AG08396 (cell line): ENCODE data around the gene NPTXR.
"Not testable (repeated sequence)": the region's sequence is repeated elsewhere in the genome, so short reads cannot be mapped to it uniquely, and the experiment has no call there.

Experiments
- DNase-seq: peaks from one replicate; pipeline ENCODE4 v3.0.0; 2012; ENCODE audit warnings: low spot score, mixed read lengths

NPTXR gene

GRCh38 chr22:38868286-38868721 is 24.5 kb upstream of the NPTXR start:
- no peak for DNase-seq

- DNase-seq, result no peak
Observed at GRCh38 chr22:38867471-38868285, 23.9 kb upstream of the NPTXR start.

DNA sequence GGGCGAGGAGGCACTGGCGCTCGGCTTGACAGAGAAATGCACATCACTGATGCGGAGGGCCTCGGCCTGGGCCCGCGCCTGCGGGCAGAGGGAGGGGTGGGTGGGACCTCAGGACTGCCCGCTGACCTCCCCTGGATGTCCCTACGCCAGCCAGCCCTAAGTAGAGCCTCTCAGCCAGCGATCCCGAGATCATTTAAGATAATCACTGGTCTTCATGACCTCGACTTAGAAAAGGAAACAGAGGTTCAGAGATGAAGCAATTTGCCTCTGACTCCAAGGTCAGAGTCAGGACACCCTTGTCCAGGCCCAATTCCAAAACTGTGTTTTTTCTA is 23.3 kb upstream of the NPTXR start:
- no peak for DNase-seq

- DNase-seq, result no peak
Observed at GRCh38 chr22:38866399-38867123, 22.7 kb upstream of the NPTXR start.

- no peak for DNase-seq
Observed at GRCh38 chr22:38866024-38866398, 22.2 kb upstream of the NPTXR start.

DNA sequence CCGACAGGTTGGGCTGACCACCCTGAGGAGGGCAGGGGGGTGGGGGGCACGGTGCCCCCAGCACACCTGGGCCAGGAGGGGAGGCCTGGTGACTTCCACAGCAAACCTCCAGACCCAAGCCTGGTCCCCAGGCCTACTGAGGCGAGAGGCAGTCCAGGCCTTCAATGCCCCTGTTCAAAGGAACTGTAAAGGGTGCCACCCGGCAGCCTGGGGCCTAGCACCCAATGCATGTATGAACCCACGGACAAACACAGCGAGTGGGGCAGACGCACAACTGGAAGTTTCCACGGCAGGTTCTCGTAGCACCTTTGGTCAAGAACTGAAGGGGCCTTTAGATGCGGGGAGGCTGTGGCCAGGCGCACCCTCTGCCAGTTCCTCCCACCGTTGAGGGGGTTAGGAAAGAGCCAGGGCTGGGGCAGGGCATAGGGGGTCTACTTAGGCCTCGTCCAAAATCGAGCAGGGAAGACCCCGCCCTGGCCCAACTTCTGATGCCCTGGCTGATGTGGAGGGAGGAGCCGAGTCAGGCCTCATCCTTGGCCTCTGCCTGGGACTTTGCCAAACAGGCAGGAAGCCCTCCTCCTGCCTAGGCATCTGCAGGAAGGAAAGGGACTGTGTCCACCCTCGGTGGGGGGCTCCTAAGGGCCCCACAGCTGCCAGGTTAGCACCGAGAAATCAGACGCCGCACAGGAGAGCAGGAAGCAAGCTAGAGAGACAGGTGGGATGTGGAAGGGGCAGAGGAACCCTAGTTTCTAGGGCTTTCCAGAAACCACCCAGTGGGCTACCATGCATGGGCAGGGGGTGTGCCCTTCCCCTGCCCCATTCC is 21.6 kb upstream of the NPTXR start:
- no peak for DNase-seq

DNA sequence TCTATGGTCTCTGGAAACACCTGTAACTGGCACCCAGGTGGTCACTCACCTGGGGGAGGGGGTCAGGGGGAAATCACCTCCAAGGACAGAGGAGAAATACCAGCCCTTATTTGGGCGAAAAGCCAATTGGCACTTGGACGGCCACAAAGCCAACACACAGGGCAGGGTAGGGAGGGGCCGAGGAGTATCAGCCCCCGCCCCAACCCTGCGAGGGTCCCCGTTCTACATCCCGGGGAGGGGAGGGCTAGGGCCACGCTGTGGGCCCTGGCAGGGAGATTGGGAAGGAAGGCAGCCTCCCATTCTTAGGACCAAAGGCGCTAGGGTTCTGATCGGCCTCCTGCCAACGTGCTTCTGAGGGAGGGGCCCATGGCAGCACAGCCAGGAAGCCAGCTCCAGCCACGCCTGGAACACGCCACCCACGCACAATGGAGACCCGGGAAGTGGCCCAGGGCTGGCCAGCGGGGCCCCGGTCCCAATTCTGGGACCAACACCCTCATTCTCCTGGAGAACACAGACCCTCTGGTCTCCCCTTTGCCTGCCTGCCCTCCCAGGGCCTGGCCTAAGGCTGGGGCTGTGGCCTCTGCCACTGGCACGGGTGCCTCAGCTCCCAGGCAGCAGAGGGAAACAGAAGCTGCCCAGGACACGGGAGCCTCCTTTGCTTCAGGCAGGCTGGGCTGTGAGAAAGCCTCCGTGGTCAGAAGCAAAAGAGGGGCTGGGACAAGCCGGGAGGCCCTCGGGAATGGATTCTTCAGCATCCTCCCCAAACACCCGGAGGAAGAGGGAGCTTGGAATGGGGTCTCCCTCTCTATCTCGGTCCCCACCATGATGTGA is 20.7 kb upstream of the NPTXR start:
- no peak for DNase-seq

DNA sequence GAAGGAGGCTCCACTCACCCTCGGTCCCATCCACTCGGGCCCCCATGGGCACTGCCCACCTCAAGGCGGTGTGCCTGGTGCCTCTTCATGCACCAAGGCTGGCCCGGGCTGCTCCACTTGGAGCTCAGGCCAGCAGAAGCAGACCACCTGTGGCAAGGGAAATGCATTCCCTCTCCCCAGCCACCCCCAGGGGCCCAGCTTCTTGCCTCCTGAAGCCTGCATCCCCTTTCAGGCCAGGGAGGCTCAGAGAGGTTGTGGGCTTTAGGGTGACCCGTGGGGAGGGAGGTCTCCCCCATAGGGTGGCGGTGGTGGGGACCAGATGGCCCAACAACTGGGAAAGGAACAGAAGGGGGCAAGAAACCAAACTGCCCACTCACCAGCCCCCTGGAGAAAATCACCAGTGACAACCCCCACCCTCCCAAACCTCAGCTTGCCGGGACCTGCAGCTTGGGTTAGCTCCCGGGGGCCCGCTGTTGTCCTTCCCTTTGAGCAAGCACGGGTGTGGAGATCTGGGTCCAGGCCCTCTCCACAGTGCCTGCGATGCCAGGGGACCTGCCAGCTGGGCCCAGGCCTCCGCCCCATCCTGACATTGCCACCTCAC is 19.8 kb upstream of the NPTXR start:
- no peak for DNase-seq

- DNase-seq, result no peak
Observed at GRCh38 chr22:38862375-38863329, 18.8 kb upstream of the NPTXR start.

- no peak for DNase-seq
Observed at GRCh38 chr22:38861927-38862326, 18.1 kb upstream of the NPTXR start.

- DNase-seq, result no peak
Observed at GRCh38 chr22:38861170-38861876, 17.5 kb upstream of the NPTXR start.

GRCh38 chr22:38860283-38861169 is 16.7 kb upstream of the NPTXR start:
- no peak for DNase-seq

DNA sequence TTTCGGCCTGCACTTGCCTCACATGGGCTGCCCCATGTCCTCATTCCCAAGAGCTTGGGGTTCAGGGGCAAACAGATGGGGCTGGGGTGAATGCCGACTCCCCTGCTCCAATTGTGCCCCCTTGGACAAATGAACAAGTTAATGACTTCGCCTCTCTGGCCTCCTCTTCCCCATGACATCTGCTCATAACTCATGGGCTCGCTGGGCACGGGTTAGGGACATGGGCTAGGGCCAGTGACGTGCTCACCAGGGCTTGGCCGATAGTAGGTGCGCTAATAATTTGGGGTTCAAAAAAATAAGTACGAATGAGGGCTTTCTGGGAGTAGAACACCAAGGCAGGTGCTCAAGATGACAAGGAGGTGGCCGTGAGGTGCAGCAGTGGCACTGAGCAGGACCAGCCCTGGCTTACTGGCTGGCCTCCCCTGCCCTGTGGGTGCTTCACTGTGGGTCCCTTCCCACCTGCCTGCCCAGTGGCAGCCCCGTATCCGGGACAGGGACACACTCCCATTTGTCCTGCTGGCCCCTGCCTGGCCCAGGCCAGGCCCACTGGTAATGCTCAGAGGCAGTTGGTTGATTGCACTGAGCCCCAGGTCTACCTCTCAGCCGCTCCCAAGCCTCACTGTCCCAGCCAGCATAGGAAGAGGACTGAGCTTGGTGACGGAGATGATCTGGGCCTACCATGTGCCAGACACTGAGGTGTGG is 15.9 kb upstream of the NPTXR start:
- no peak for DNase-seq

GRCh38 chr22:38858492-38858891 is 14.7 kb upstream of the NPTXR start:
- no peak for DNase-seq

DNA sequence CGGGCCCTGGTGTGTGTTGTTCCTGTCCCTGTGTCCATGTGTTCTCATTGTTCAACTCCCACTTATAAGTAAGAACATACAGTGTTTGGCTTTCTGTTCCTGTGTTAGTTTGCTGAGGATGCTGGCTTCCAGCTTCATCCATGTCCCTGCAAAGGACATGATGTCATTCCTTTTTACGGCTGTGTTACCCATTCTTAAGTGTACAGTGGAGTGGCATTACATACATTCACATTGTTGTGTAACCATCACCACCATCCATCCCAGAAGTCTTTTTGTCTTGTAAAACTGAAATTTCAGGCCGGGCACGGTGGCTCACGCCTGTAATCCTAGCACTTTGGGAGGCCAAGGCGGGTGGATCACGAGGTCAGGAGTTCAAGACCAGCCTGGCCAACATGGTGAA is 10.6 kb upstream of the NPTXR start:
- DNase-seq, result not testable (repeated sequence)

GRCh38 chr22:38853883-38854282 is 10.1 kb upstream of the NPTXR start:
- not testable (repeated sequence) for DNase-seq

DNA sequence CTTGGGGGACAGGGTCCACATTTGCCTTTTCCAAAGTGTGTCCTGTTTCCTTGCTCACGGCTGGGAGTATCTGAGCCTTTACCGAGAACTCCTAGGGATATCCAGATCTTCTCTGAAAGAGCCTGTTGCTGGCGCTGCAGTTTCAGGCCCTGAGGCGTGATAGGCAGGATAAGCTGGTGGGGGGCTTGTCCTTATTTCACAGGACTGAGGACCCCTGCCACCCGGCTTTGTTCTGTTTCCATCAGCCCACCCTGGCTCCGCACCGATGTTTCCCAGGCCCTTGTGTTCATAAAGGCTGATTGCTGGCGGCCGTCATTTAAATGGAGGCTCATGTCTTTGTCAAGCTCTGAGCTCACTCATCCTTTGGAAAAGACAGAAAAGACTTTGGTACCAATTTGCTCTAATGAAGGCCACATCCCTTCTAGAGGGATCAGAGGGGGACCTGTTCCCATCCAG is 9.4 kb upstream of the NPTXR start:
- no peak for DNase-seq

- no peak for DNase-seq
Observed at GRCh38 chr22:38852522-38852921, 8.7 kb upstream of the NPTXR start.
